Measurements from ENCODE around the gene CD28. TPM values are rescaled to one million over a fixed set of nuclear protein-coding genes. Genes with fewer than 3 reads are reported as not detected.

The CD28 gene
- total and polyA plus RNA-seq, 2 donors from 2014 or later, result 0.37 to 4.7 TPM

DNA sequence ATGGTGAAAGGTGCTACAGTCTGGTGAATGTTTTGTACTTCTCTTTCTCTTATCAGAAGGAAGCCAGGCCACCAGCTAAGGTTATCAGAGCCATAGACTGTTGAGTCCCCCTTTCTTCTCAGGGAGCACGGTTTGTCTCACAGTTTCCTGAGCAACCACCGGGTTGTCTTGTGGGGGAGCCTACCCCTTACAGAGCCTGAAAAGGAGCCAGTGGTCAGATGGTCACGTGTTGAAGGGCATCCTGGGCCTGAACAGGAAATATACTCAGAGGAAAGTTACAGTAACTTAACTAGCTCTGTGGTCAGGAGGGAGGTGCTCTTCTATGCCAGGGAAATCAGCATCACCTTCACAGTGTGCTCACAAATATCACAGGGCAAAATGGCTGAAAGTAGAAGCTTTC lies 11.6 kb downstream of the CD28 start:
- FAIRE-seq (no peak), DNase-seq (no peak)
- peaks cover 0 to 4% (median 0%) of the 10 kb centered on the region in 3 donors for H3K4me1 ChIP-seq (ENCODE audit: control insufficient read depth in 2 of 3, insufficient read depth in 2 of 3, low read depth in 1 of 3, low read length in 3 of 3)
- intact Hi-C loops (cut with DNase I), result no loop called here
- no peaks in the 10 kb centered on the region for H3K9me3 ChIP-seq (ENCODE audit: control insufficient read depth in 2 of 3, insufficient read depth in 1 of 3, low read length in 3 of 3)
- no peaks in the 10 kb centered on the region for H3K36me3 ChIP-seq (ENCODE audit: control insufficient read depth in 2 of 3, insufficient read depth in 3 of 3, low read length in 3 of 3)
- no peak overlapping the region for H3K4me3 ChIP-seq (ENCODE audit: low read length in 3 of 3)
- no peak overlapping the region for H3K27ac ChIP-seq (ENCODE audit: low read depth in 2 of 2, low read length in 2 of 2)
- TF ChIP-seq, protein P1, sequence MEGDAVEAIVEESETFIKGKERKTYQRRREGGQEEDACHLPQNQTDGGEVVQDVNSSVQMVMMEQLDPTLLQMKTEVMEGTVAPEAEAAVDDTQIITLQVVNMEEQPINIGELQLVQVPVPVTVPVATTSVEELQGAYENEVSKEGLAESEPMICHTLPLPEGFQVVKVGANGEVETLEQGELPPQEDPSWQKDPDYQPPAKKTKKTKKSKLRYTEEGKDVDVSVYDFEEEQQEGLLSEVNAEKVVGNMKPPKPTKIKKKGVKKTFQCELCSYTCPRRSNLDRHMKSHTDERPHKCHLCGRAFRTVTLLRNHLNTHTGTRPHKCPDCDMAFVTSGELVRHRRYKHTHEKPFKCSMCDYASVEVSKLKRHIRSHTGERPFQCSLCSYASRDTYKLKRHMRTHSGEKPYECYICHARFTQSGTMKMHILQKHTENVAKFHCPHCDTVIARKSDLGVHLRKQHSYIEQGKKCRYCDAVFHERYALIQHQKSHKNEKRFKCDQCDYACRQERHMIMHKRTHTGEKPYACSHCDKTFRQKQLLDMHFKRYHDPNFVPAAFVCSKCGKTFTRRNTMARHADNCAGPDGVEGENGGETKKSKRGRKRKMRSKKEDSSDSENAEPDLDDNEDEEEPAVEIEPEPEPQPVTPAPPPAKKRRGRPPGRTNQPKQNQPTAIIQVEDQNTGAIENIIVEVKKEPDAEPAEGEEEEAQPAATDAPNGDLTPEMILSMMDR (IDR thresholded peaks at IDR 0.05; ENCODE audit: borderline replicate concordance, extremely low read depth, insufficient read depth), result no peak
- no peaks in the 10 kb centered on the region for H3K27me3 ChIP-seq (ENCODE audit: control insufficient read depth, insufficient read depth, low read length)
- no peak overlapping the region for H3K9ac ChIP-seq (ENCODE audit: low read length in 3 of 3)

DNA sequence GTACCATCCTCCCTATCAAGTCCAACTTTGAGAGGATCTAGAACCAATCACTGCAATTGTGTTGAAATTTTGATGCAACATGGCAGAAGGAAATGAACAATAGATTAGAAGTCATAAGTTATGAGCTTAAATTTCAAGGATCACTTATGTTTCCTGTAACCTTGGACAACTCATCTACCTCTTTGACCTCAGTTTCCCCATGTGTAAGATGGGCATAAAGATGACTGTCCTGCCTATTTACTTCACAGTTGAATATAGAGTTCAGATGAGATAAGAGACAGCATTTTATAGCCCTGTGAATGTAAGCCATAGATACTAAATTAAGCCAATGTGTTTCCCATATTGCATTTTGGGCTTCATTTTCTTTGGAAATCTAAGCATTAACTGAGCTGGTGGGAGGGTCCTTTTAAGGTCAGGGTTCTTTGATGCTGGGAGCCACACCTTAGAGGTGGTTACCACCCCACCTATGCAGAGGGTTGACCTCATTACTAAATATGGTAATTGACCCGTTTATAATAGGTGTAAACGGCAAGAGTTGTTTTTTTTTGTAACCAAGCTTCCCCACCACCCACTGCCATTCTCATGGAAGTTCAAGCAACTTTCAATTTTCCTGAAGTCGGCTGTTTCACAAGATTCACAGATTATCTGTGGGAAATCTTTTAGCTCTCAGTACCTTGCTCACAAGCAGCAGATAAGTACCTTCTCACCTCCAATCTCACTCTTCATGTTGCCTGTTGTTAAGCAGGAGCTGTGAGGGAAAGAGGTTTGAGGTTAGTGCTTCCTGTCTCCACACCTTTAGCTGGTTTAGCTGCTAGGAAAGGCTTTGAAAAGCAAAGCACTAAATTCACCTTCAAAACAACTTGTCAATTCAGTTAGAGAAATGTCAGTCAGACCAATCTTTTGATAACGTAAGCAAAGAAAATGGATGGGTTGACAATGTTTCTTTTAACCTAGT lies 13.3 kb downstream of the CD28 start:
- no peaks in the 10 kb centered on the region for H3K9me3 ChIP-seq (ENCODE audit: control insufficient read depth in 2 of 3, insufficient read depth in 1 of 3, low read length in 3 of 3)
- no peak for FAIRE-seq

DNA sequence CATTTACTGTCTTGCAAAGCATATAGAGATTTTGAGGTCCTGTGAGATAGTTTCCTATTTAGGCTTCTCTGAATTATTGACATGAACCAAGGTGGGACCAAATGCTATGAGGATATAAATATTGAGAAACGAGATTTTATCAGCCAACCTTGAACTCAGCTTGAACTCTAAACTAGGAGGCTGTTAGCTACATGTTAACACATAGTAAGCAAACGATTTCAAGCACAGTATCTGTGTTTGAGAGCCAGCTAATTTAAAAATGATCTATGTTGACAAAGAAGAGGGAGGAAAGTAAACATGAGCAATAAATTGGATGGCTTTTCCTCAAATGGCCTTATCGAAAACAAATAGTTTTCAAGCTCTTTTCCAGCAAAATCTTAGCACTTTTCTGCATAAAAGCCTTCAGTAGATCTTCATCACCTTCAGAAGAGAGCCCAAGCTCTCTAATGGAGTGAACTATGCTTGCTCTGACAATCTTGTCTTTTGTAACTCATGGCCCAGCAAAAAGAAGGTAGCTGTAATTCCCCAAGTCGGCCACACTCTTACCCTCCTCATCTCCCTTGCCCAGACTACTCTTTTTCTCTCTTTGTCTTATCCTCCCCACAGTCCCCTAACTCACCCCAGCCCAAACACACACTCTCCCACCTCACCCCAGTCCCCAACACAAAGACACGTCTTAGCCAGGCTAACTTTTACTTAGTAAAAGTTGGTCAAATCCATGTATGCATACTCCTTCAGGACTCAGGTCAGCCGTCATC lies 14.7 kb downstream of the CD28 start:
- TF ChIP-seq, protein P1 (IDR thresholded peaks at IDR 0.05; ENCODE audit: borderline replicate concordance, extremely low read depth, insufficient read depth), result no peak
- Histone ChIP-seq H3K9ac (ENCODE audit: low read length in 3 of 3) (no peak overlapping the region), H3K4me1 (ENCODE audit: control insufficient read depth in 2 of 3, insufficient read depth in 2 of 3, low read depth in 1 of 3, low read length in 3 of 3) (no peaks in the 10 kb centered on the region), H3K9me3 (ENCODE audit: control insufficient read depth in 2 of 3, insufficient read depth in 1 of 3, low read length in 3 of 3) (no peaks in the 10 kb centered on the region), H3K4me3 (ENCODE audit: low read length in 3 of 3) (no peak overlapping the region), H3K27me3 (ENCODE audit: control insufficient read depth, insufficient read depth, low read length) (no peaks in the 10 kb centered on the region), H3K36me3 (ENCODE audit: control insufficient read depth in 2 of 3, insufficient read depth in 3 of 3, low read length in 3 of 3) (no peaks in the 10 kb centered on the region), H3K27ac (ENCODE audit: low read depth in 2 of 2, low read length in 2 of 2) (no peak overlapping the region)
- intact Hi-C loops (cut with DNase I), result no loop called here
- FAIRE-seq (no peak), DNase-seq (no peak)

More for the DNA sequence above, 13.3 kb downstream of the CD28 start:
- no peak overlapping the region for H3K27ac ChIP-seq (ENCODE audit: low read depth in 2 of 2, low read length in 2 of 2)
- no peak overlapping the region for H3K4me3 ChIP-seq (ENCODE audit: low read length in 3 of 3)
- intact Hi-C loops (cut with DNase I), result no loop called here
- H3K36me3 ChIP-seq (ENCODE audit: control insufficient read depth in 2 of 3, insufficient read depth in 3 of 3, low read length in 3 of 3), result no peaks in the 10 kb centered on the region
- TF ChIP-seq, protein P1 (IDR thresholded peaks at IDR 0.05; ENCODE audit: borderline replicate concordance, extremely low read depth, insufficient read depth), result no peak
- H3K9ac ChIP-seq (ENCODE audit: low read length in 3 of 3), result no peak overlapping the region
- H3K27me3 ChIP-seq (ENCODE audit: control insufficient read depth, insufficient read depth, low read length), result no peaks in the 10 kb centered on the region
- H3K4me1 ChIP-seq (ENCODE audit: control insufficient read depth in 2 of 3, insufficient read depth in 2 of 3, low read depth in 1 of 3, low read length in 3 of 3), result no peaks in the 10 kb centered on the region
- DNase-seq, result no peak

Data from kidney (tissue), 14 donors.